Measurements from ENCODE around the gene NANOS3. TPM values are rescaled to one million over a fixed set of nuclear protein-coding genes. Genes with fewer than 3 reads are reported as not detected.

The NANOS3 gene
- total and polyA plus RNA-seq, 2 experiments from 2014 or later = not detected

GRCh38 chr19:13848798-13849676 lies 27.9 kb upstream of the NANOS3 start:
- no peak overlapping the region for H2AFZ ChIP-seq
- no peaks in the 10 kb centered on the region for H3K9me2 ChIP-seq (ENCODE audit: insufficient read depth)
- Mint-ChIP-seq H3K4me3 (peak overlapping the region; percentile 12; the same call in 2 of the 3 replicates), H3K4me1 (peaks cover 31% of the 10 kb centered on the region), H3K36me3 (ENCODE audit: low read depth) (no peaks in the 10 kb centered on the region; the same call in 2 of the 3 replicates), H3K27me3 (ENCODE audit: insufficient read depth, low read depth, poor library complexity) (peaks cover 22% of the 10 kb centered on the region), H3K27ac (0 out of 2 replicates have a peak overlapping the region, but pooled peaks have one; percentile 25), H3K9me3 (0 out of 3 replicates have a peak, but pooled peaks cover 3% of the 10 kb centered on the region)
- peaks cover 37% of the 10 kb centered on the region for H3K4me1 ChIP-seq (ENCODE audit: insufficient read depth)
- H3K4me3 ChIP-seq = no peak overlapping the region
- no peaks in the 10 kb centered on the region for H3K27me3 ChIP-seq (ENCODE audit: insufficient read depth)
- no peak overlapping the region for H3K27ac ChIP-seq (ENCODE audit: low read depth)
- H3F3A ChIP-seq (replicated peaks; ENCODE audit: low read depth) = peaks cover 34% of the 10 kb centered on the region
- ATAC-seq (no peak), DNase-seq (ENCODE audit: low spot score) (no peak)
- no peaks in the 10 kb centered on the region for H3K79me2 ChIP-seq (replicated peaks; ENCODE audit: insufficient read depth)
- H4K20me1 ChIP-seq (replicated peaks; ENCODE audit: insufficient read depth) = no peaks in the 10 kb centered on the region
- H3K4me2 ChIP-seq = 0 out of 2 replicates have a peak overlapping the region, but pooled peaks have one; percentile 51
- no peaks in the 10 kb centered on the region for H3K36me3 ChIP-seq (ENCODE audit: insufficient read depth)
- no peak for TF ChIP-seq STAT1 (IDR thresholded peaks at IDR 0.05; ENCODE audit: unreplicated experiment)

- H3F3A ChIP-seq (replicated peaks; ENCODE audit: low read depth) = peaks cover 28% of the 10 kb centered on the region
- H3K79me2 ChIP-seq (replicated peaks; ENCODE audit: insufficient read depth) = no peaks in the 10 kb centered on the region
- ATAC-seq (peak; percentile 24), DNase-seq (ENCODE audit: low spot score) (peak; percentile 88)
- H3K27ac ChIP-seq (ENCODE audit: low read depth) = peak overlapping the region; percentile 63; the same call in 1 of the 2 replicates
- H3K4me1 Mint-ChIP-seq = peaks cover 21% of the 10 kb centered on the region
- TF ChIP-seq ZNF462 (CRISPR knock-in tag; IDR thresholded peaks at IDR 0.05) (no peak), CREB1 (CRISPR knock-in tag; IDR thresholded peaks at IDR 0.05; ENCODE audit: low read depth) (peak; percentile 41; the same call in 1 of the 2 replicates)
- peaks cover 21% of the 10 kb centered on the region for H3K27me3 Mint-ChIP-seq (ENCODE audit: insufficient read depth, low read depth, poor library complexity)
- H3K36me3 ChIP-seq (ENCODE audit: insufficient read depth) = no peaks in the 10 kb centered on the region
- no peak overlapping the region; the same call in 1 of the 2 replicates for H3K27ac Mint-ChIP-seq
- 0 out of 3 replicates have a peak, but pooled peaks cover 3% of the 10 kb centered on the region for H3K9me3 Mint-ChIP-seq
- H3K4me2 ChIP-seq = peak overlapping the region; percentile 76
- no peaks in the 10 kb centered on the region; the same call in 2 of the 3 replicates for H3K36me3 Mint-ChIP-seq (ENCODE audit: low read depth)
- H3K4me3 ChIP-seq = peak overlapping the region; percentile 46; the same call in 1 of the 2 replicates
- no peaks in the 10 kb centered on the region for H3K27me3 ChIP-seq (ENCODE audit: insufficient read depth)
- peak overlapping the region; percentile 60 for H3K4me3 Mint-ChIP-seq
- no peaks in the 10 kb centered on the region for H4K20me1 ChIP-seq (replicated peaks; ENCODE audit: insufficient read depth)
- no peaks in the 10 kb centered on the region for H3K9me2 ChIP-seq (ENCODE audit: insufficient read depth)
- H2AFZ ChIP-seq = peak overlapping the region; percentile 99
- H3K4me1 ChIP-seq (ENCODE audit: insufficient read depth) = peaks cover 25% of the 10 kb centered on the region
Measured at GRCh38 chr19:13849991-13850909, 26.7 kb upstream of the NANOS3 start.

Measured in GM23338 (cell line).